IMR-90 (cell line): ENCODE data around the gene DEPDC5. TPM values are rescaled to one million over a fixed set of nuclear protein-coding genes. Genes with fewer than 3 reads are reported as not detected.

Source experiments
- ATAC-seq: fragments of 200-7000 bp; cut with Tn5 transposase; 2 replicates; pipeline ENCODE4 v1.9.1; 2020; ENCODE audit warnings: low read depth, mild to moderate bottlenecking, moderate library complexity
- BruUV-seq: library from RNA; stranded (reverse); fragments of 400-500 nt; replicated peaks from 2 replicates; lab custom pipeline; 2021; lab: Mats Ljungman, UMichigan
- CTCF ChIA-PET: fragments of 300-600 bp; formaldehyde crosslinking; extraction: SDS; loops from one replicate; lab custom pipeline; 2021; ENCODE audit warnings: antibody characterized with exemption; lab: Yijun Ruan, JAX
- POLR2A ChIA-PET: fragments of 300-600 bp; sonication (Branson Sonifier 250); formaldehyde crosslinking; loops from one replicate; lab custom pipeline; 2022; ENCODE audit warnings: antibody characterized with exemption; ENCODE audit not compliant: unreplicated experiment; lab: Charles Lee
- DNase-seq: peaks from one replicate; pipeline ENCODE4 v3.0.0; 2013
- H2AFZ ChIP-seq: replicated peaks from 2 replicates; pipeline ENCODE3; 2013; ENCODE audit warnings: low read length, mild to moderate bottlenecking; ENCODE audit not compliant: poor library complexity
- H2AK5ac ChIP-seq: 2 replicates; pipeline ENCODE4 v1.6.1; 2013; ENCODE audit warnings: low read depth, low read length, inconsistent platforms
- H2AK9ac ChIP-seq: replicated peaks from 2 replicates; pipeline ENCODE3; 2013; ENCODE audit warnings: mild to moderate bottlenecking, low read depth, low read length, moderate library complexity; ENCODE audit not compliant: poor library complexity
- H2BK120ac ChIP-seq: 2 replicates; pipeline ENCODE4 v1.6.1; 2013; ENCODE audit warnings: low read depth, low read length, inconsistent platforms
- H2BK15ac ChIP-seq: 3 replicates; pipeline ENCODE4 v1.6.1; 2013; ENCODE audit warnings: low read depth, low read length, inconsistent platforms
- H2BK20ac ChIP-seq: 2 replicates; pipeline ENCODE4 v1.6.1; 2013; ENCODE audit warnings: low read depth, mild to moderate bottlenecking, inconsistent platforms, low read length, moderate library complexity
- H2BK5ac ChIP-seq: 2 replicates; pipeline ENCODE4 v1.6.1; 2013; ENCODE audit warnings: mild to moderate bottlenecking, low read depth, low read length, inconsistent platforms; ENCODE audit not compliant: poor library complexity, severe bottlenecking
- H3K14ac ChIP-seq: replicated peaks from 2 replicates; pipeline ENCODE4 v1.6.1; 2013; ENCODE audit warnings: low read depth, low read length, inconsistent platforms
- H3K18ac ChIP-seq: 2 replicates; pipeline ENCODE4 v1.6.1; 2013; ENCODE audit warnings: low read depth, low read length, control low read depth
- H3K23ac ChIP-seq: 2 replicates; pipeline ENCODE4 v1.6.1; 2013; ENCODE audit warnings: low read depth, low read length, inconsistent platforms
- H3K27ac ChIP-seq: 2 replicates; pipeline ENCODE4 v1.5.1; 2013; ENCODE audit warnings: mild to moderate bottlenecking, control low read depth, low read length; ENCODE audit not compliant: insufficient read depth
- H3K27me3 ChIP-seq: 2 replicates; pipeline ENCODE4 v1.6.1; 2013; ENCODE audit warnings: low read length; ENCODE audit not compliant: control insufficient read depth, insufficient read depth
- H3K36me3 ChIP-seq: 2 replicates; pipeline ENCODE4 v1.6.1; 2013; ENCODE audit warnings: low read length, mixed read lengths; ENCODE audit not compliant: control insufficient read depth, insufficient read depth
- H3K4ac ChIP-seq: 2 replicates; pipeline ENCODE4 v1.6.1; 2013; ENCODE audit warnings: low read depth, low read length, inconsistent platforms
- H3K4me1 ChIP-seq: 2 replicates; pipeline ENCODE4 v1.6.1; 2013; ENCODE audit warnings: low read length, mixed read lengths; ENCODE audit not compliant: control insufficient read depth, insufficient read depth
- H3K4me2 ChIP-seq: 2 replicates; pipeline ENCODE4 v1.6.1; 2013; ENCODE audit warnings: low read depth, mild to moderate bottlenecking, control low read depth, low read length, moderate library complexity
- H3K4me3 ChIP-seq: 2 replicates; pipeline ENCODE4 v1.5.1; 2013; ENCODE audit warnings: low read depth, mild to moderate bottlenecking, control low read depth, low read length, moderate library complexity; ENCODE audit not compliant: insufficient read depth
- H3K56ac ChIP-seq: 2 replicates; pipeline ENCODE4 v1.6.1; 2013; ENCODE audit warnings: low read length, inconsistent platforms; ENCODE audit not compliant: insufficient read depth; ENCODE audit errors: extremely low read depth
- H3K79me1 ChIP-seq, 2 experiments: 2 replicates each; pipeline ENCODE4 v1.6.1; 2013; ENCODE audit warnings: low read length in 2 of 2, inconsistent platforms in 1 of 2, low read depth in 1 of 2
- H3K9ac ChIP-seq: 2 replicates; pipeline ENCODE4 v1.6.1; 2013; ENCODE audit warnings: low read depth, low read length, control low read depth
- H3K9me1 ChIP-seq: 2 replicates; pipeline ENCODE4 v1.6.1; 2013; ENCODE audit warnings: low read length, inconsistent platforms; ENCODE audit not compliant: insufficient read depth
- H3K9me3 ChIP-seq: 2 replicates; pipeline ENCODE4 v1.6.1; 2013; ENCODE audit warnings: low read length; ENCODE audit not compliant: control insufficient read depth, insufficient read depth
- H4K20me1 ChIP-seq: 2 replicates; pipeline ENCODE4 v1.6.1; 2013; ENCODE audit warnings: low read length, inconsistent platforms; ENCODE audit not compliant: insufficient read depth
- H4K5ac ChIP-seq: 2 replicates; pipeline ENCODE4 v1.6.1; 2013; ENCODE audit warnings: mild to moderate bottlenecking, low read depth, low read length, control low read depth
- H4K8ac ChIP-seq, 2 experiments: 2 replicates each; pipeline ENCODE4 v1.6.1; 2013; ENCODE audit warnings: low read depth in 2 of 2, low read length in 2 of 2, control low read depth in 1 of 2, inconsistent platforms in 1 of 2
- H4K91ac ChIP-seq: 2 replicates; pipeline ENCODE4 v1.6.1; 2013; ENCODE audit warnings: low read depth, low read length, inconsistent platforms; ENCODE audit not compliant: insufficient read depth
- BHLHE40 ChIP-seq: fragments of 150-350 bp; IDR thresholded peaks from 2 replicates; pipeline ENCODE4 v1.6.1; 2016; ENCODE audit warnings: mild to moderate bottlenecking, low read depth, low read length
- CEBPB ChIP-seq: IDR thresholded peaks from 2 replicates; pipeline ENCODE4 v1.6.1; 2012; ENCODE audit warnings: low read depth, low read length, improper control_type of control experiment
- FOS ChIP-seq: fragments of 150-350 bp; IDR thresholded peaks from 2 replicates; pipeline ENCODE4 v1.6.1; 2016; ENCODE audit warnings: low read depth, low read length
- MAFK ChIP-seq: IDR thresholded peaks from 2 replicates; pipeline ENCODE4 v1.6.1; 2012; ENCODE audit warnings: low read depth, low read length, improper control_type of control experiment
- MAZ ChIP-seq: IDR thresholded peaks from 2 replicates; pipeline ENCODE4 v1.6.1; 2012; ENCODE audit warnings: low read depth, mild to moderate bottlenecking, low read length, improper control_type of control experiment, moderate library complexity, borderline replicate concordance
- MXI1 ChIP-seq: IDR thresholded peaks from 2 replicates; pipeline ENCODE4 v1.6.1; 2012; ENCODE audit warnings: low read depth, mild to moderate bottlenecking, low read length, moderate library complexity, borderline replicate concordance
- NFE2L2 ChIP-seq: fragments of 150-350 bp; IDR thresholded peaks from 2 replicates; pipeline ENCODE4 v1.6.1; 2016; ENCODE audit warnings: low read depth, mild to moderate bottlenecking, low read length
- POLR2A ChIP-seq: IDR thresholded peaks from 2 replicates; pipeline ENCODE4 v1.6.1; 2012; ENCODE audit warnings: mild to moderate bottlenecking, low read depth, low read length
- RAD21 ChIP-seq: IDR thresholded peaks from 2 replicates; pipeline ENCODE4 v1.6.1; 2012; ENCODE audit warnings: low read length, improper control_type of control experiment
- RCOR1 ChIP-seq: IDR thresholded peaks from 2 replicates; pipeline ENCODE4 v1.6.1; 2012; ENCODE audit warnings: mild to moderate bottlenecking, low read length, improper control_type of control experiment; ENCODE audit not compliant: insufficient replicate concordance
- RFX5 ChIP-seq: IDR thresholded peaks from 2 replicates; pipeline ENCODE4 v1.8.0; 2012; ENCODE audit warnings: low read depth, mild to moderate bottlenecking, low read length, moderate library complexity
- SMC3 ChIP-seq: fragments of 150-350 bp; IDR thresholded peaks from 2 replicates; pipeline ENCODE4 v1.6.1; 2016; ENCODE audit warnings: low read depth, mild to moderate bottlenecking, antibody characterized with exemption, low read length, moderate library complexity
- WGBS, 2 experiments: methylation state at CpG; one replicate each; pipeline versions ENCODE4 v1.1.5 to v1.1.7; 2013; ENCODE audit warnings: missing lambda C conversion rate in 2 of 2; ENCODE audit not compliant: insufficient read length in 1 of 2; ENCODE audit errors: extremely low coverage in 2 of 2; 5-methylcytosine and 5-hydroxymethylcytosine counted together
- dilution Hi-C: fragments of 300-500 bp; cut with HindIII; formaldehyde crosslinking; loops from one replicate; pipeline ENCODE4 v1.14.3; 2018; ENCODE audit warnings: low sequenced_read_pairs; ENCODE audit not compliant: unreplicated experiment
- in situ Hi-C: fragments of 300-500 bp; cut with MboI; formaldehyde crosslinking; loops from 3 replicates; pipeline ENCODE4 v1.14.3; 2019; ENCODE audit warnings: low sequenced_read_pairs, inconsistent platforms, mixed read lengths
- intact Hi-C: fragments of 100-400 bp; cut with micrococcal nuclease; formaldehyde crosslinking; loops from 2 replicates; pipeline ENCODE4 v1.10.0; 2022
- polyA plus RNA-seq, 3 experiments: library from polyadenylated mRNA; depleted of rRNA; stranded (reverse); fragments of >200 nt; gene quantifications; 2 replicates each; pipeline ENCODE4 v1.2.3, GENCODE V29; 2012; ENCODE audit warnings: low replicate concordance in 1 of 3
- total RNA-seq: library from RNA; depleted of rRNA; stranded (reverse); fragments of >200 nt; gene quantifications from 2 replicates; pipeline ENCODE4 v1.2.3, GENCODE V29; 2012
- TF ChIP-seq, protein P1 (sequence below): fragments of 150-350 bp; IDR thresholded peaks from 2 replicates; pipeline ENCODE4 v1.6.1; 2016; ENCODE audit warnings: low read depth, mild to moderate bottlenecking, low read length, moderate library complexity, borderline replicate concordance
- TF ChIP-seq, protein P2 (sequence below): conservative IDR thresholded peaks from 2 replicates; pipeline ENCODE4 v1.5.1; 2012; ENCODE audit warnings: mild to moderate bottlenecking, low read depth, low read length, improper control_type of control experiment
- TF ChIP-seq, protein P3 (sequence below): fragments of 150-350 bp; IDR thresholded peaks from 2 replicates; pipeline ENCODE4 v1.6.1; 2017; ENCODE audit warnings: mild to moderate bottlenecking, antibody characterized with exemption, low read length, low read depth

Gene DEPDC5
- total and polyA plus RNA-seq, 2 of the 4 experiments (the other 2 are of a cell fraction), result 6.6 to 12.9 TPM

DNA sequence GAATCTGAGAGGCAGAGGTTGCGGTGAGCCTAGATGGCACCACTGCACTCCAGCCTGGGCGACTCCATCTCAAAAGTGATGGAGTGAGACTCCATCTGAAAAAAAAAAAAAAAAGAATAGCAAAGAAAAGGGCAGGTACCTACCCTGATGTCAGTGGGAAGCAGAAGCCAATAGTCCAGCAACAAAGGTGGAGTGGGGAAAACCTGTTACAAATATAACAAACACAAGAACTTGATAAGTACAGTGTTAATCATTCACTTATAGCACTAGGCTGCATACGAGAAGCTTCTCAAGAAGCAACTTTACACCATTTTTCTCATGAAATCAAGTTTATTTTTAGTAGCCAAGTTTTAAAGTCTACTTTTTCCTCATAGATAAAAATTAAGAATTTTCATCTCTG is 128.0 kb downstream of the DEPDC5 start:
- CTCF ChIA-PET, result no interaction called here
- Histone ChIP-seq H3K36me3 (peaks cover 11% of the 10 kb centered on the region), H3K4me2 (no peak overlapping the region), H2AK9ac (no peak overlapping the region), H3K14ac (no peak overlapping the region), H3K27ac (no peak overlapping the region), H3K4me3 (no peak overlapping the region), H3K23ac (no peak overlapping the region), H2AK5ac (no peak overlapping the region), H4K20me1 (no peaks in the 10 kb centered on the region), H3K9me1 (0 out of 2 replicates have a peak, but pooled peaks cover 3% of the 10 kb centered on the region), H4K91ac (no peak overlapping the region), H3K56ac (no peak overlapping the region), H3K79me1 (no peaks in the 10 kb centered on the region), H3K9ac (no peak overlapping the region), H2AFZ (no peak overlapping the region), H3K4ac (no peak overlapping the region), H3K9me3 (no peaks in the 10 kb centered on the region), H2BK5ac (no peak overlapping the region), H4K5ac (no peak overlapping the region), H4K8ac (no peak overlapping the region), H3K18ac (no peak overlapping the region), H3K4me1 (no peaks in the 10 kb centered on the region), H2BK20ac (no peak overlapping the region), H2BK15ac (no peak overlapping the region), H2BK120ac (no peak overlapping the region), H3K27me3 (no peaks in the 10 kb centered on the region)
- intact Hi-C loops, result no loop called here
- TF ChIP-seq, protein P1, sequence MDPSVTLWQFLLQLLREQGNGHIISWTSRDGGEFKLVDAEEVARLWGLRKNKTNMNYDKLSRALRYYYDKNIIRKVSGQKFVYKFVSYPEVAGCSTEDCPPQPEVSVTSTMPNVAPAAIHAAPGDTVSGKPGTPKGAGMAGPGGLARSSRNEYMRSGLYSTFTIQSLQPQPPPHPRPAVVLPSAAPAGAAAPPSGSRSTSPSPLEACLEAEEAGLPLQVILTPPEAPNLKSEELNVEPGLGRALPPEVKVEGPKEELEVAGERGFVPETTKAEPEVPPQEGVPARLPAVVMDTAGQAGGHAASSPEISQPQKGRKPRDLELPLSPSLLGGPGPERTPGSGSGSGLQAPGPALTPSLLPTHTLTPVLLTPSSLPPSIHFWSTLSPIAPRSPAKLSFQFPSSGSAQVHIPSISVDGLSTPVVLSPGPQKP, result no peak
- TF ChIP-seq POLR2A (no peak), RFX5 (no peak), MAZ (no peak), MAFK (no peak), FOS (no peak), CEBPB (no peak), MXI1 (no peak), SMC3 (no peak), BHLHE40 (no peak), RAD21 (no peak), NFE2L2 (no peak), RCOR1 (no peak)
- TF ChIP-seq, protein P2, sequence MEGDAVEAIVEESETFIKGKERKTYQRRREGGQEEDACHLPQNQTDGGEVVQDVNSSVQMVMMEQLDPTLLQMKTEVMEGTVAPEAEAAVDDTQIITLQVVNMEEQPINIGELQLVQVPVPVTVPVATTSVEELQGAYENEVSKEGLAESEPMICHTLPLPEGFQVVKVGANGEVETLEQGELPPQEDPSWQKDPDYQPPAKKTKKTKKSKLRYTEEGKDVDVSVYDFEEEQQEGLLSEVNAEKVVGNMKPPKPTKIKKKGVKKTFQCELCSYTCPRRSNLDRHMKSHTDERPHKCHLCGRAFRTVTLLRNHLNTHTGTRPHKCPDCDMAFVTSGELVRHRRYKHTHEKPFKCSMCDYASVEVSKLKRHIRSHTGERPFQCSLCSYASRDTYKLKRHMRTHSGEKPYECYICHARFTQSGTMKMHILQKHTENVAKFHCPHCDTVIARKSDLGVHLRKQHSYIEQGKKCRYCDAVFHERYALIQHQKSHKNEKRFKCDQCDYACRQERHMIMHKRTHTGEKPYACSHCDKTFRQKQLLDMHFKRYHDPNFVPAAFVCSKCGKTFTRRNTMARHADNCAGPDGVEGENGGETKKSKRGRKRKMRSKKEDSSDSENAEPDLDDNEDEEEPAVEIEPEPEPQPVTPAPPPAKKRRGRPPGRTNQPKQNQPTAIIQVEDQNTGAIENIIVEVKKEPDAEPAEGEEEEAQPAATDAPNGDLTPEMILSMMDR, result no peak
- TF ChIP-seq, protein P3, sequence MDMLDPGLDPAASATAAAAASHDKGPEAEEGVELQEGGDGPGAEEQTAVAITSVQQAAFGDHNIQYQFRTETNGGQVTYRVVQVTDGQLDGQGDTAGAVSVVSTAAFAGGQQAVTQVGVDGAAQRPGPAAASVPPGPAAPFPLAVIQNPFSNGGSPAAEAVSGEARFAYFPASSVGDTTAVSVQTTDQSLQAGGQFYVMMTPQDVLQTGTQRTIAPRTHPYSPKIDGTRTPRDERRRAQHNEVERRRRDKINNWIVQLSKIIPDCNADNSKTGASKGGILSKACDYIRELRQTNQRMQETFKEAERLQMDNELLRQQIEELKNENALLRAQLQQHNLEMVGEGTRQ, result no peak
- WGBS, 2 experiments, result 100% methylated on average over 2 of the region's 3 CpGs; no CpG with 5 or more reads in 1 of the 2 experiments
- in situ Hi-C loops, result no loop called here
- POLR2A ChIA-PET, result no interaction called here
- no peak for DNase-seq
- dilution Hi-C loops, result no loop called here
- BruUV-seq, result no TSS peak
- ATAC-seq, result no peak
